WTC11 (cell line): ENCODE results near the gene SDC1. TPM values are rescaled to one million over a fixed set of nuclear protein-coding genes. Genes with fewer than 3 reads are reported as not detected.

Source experiments
- ATAC-seq: fragments of 200-7000 bp; cut with Tn5 transposase; 2 replicates; pipeline ENCODE4 v1.10.0; 2021; ENCODE audit warnings: mild to moderate bottlenecking, moderate library complexity
- CTCF ChIA-PET: fragments of 300-600 bp; sonication (Branson Sonifier 250); formaldehyde crosslinking; loops from one replicate; lab custom pipeline; 2021; ENCODE audit warnings: antibody characterized with exemption; lab: Charles Lee
- POLR2A ChIA-PET: fragments of 350-600 bp; sonication (Branson Sonifier 250); formaldehyde crosslinking; loops from one replicate; lab custom pipeline; 2021; ENCODE audit warnings: antibody characterized with exemption; lab: Charles Lee
- DNase-seq: peaks from one replicate; pipeline ENCODE4 v3.0.0; 2021; ENCODE audit warnings: low spot score
- H3K27ac Mint-ChIP-seq: 2 replicates; pipeline ENCODE4 v1.8.0; 2021; ENCODE audit warnings: mixed read lengths
- H3K27me3 Mint-ChIP-seq: 2 replicates; pipeline ENCODE4 v1.8.0; 2021; ENCODE audit warnings: low read depth, mild to moderate bottlenecking, moderate library complexity, mixed read lengths
- H3K36me3 Mint-ChIP-seq: 2 replicates; pipeline ENCODE4 v1.8.0; 2021; ENCODE audit warnings: mixed read lengths
- H3K4me1 Mint-ChIP-seq: 2 replicates; pipeline ENCODE4 v1.8.0; 2022; ENCODE audit warnings: mixed read lengths
- H3K4me3 Mint-ChIP-seq: 2 replicates; pipeline ENCODE4 v1.8.0; 2021; ENCODE audit warnings: mild to moderate bottlenecking, moderate library complexity, mixed read lengths
- H3K9me3 Mint-ChIP-seq: 2 replicates; pipeline ENCODE4 v1.8.0; 2021; ENCODE audit warnings: mixed read lengths
- CREB1 ChIP-seq: sonication (generic); formaldehyde crosslinking; IDR thresholded peaks from 2 replicates; pipeline ENCODE4 v1.8.0; 2023; ENCODE audit warnings: mild to moderate bottlenecking, missing genetic modification reagents
- CREM ChIP-seq: sonication (generic); formaldehyde crosslinking; IDR thresholded peaks from 2 replicates; pipeline ENCODE4 v1.8.1; 2022; ENCODE audit warnings: mild to moderate bottlenecking, missing genetic modification reagents, moderate library complexity
- FOXK1 ChIP-seq: sonication (generic); formaldehyde crosslinking; IDR thresholded peaks from 2 replicates; pipeline ENCODE4 v1.8.0; 2022; ENCODE audit warnings: mild to moderate bottlenecking, moderate library complexity, missing genetic modification reagents
- GTF2I ChIP-seq: fragments of 250-450 bp; sonication (Bioruptor Pico); conservative IDR thresholded peaks from 2 replicates; pipeline ENCODE4 v1.4.0; 2021; ENCODE audit warnings: mild to moderate bottlenecking
- IRF2 ChIP-seq: sonication (generic); formaldehyde crosslinking; IDR thresholded peaks from 2 replicates; pipeline ENCODE4 v1.8.0; 2022; ENCODE audit warnings: low read depth, missing genetic modification reagents, borderline replicate concordance
- MXD4 ChIP-seq: fragments of 250-450 bp; sonication (Bioruptor Pico); IDR thresholded peaks from 2 replicates; pipeline ENCODE4 v1.8.0; 2021; ENCODE audit warnings: mild to moderate bottlenecking, moderate library complexity, borderline replicate concordance
- NR3C1 ChIP-seq: sonication (generic); formaldehyde crosslinking; conservative IDR thresholded peaks from 2 replicates; pipeline ENCODE4 v1.8.1; 2023; ENCODE audit warnings: low read depth, mild to moderate bottlenecking, missing genetic modification reagents
- PRRX2 ChIP-seq: fragments of 250-450 bp; sonication (Bioruptor Pico); IDR thresholded peaks from 2 replicates; pipeline ENCODE4 v1.8.0; 2021; ENCODE audit warnings: mild to moderate bottlenecking
- SMAD3 ChIP-seq: sonication (generic); formaldehyde crosslinking; IDR thresholded peaks from 2 replicates; pipeline ENCODE4 v1.8.0; 2022; ENCODE audit warnings: missing genetic modification reagents, mild to moderate bottlenecking, borderline replicate concordance
- ZNF138 ChIP-seq: sonication (generic); formaldehyde crosslinking; conservative IDR thresholded peaks from 2 replicates; pipeline ENCODE4 v1.8.1; 2022; ENCODE audit warnings: mild to moderate bottlenecking, moderate library complexity, missing genetic modification reagents
- ZNF219 ChIP-seq: sonication (generic); formaldehyde crosslinking; IDR thresholded peaks from 2 replicates; pipeline ENCODE4 v1.8.0; 2023; ENCODE audit warnings: missing genetic modification reagents, mild to moderate bottlenecking, borderline replicate concordance
- ZNF396 ChIP-seq: fragments of 250-450 bp; sonication (Bioruptor Pico); IDR thresholded peaks from 2 replicates; pipeline ENCODE4 v1.8.0; 2021; ENCODE audit warnings: mild to moderate bottlenecking, moderate library complexity, borderline replicate concordance
- total RNA-seq: library from RNA; stranded (reverse); gene quantifications from 3 replicates; pipeline ENCODE4 v1.2.3, GENCODE V29; 2021
- TF ChIP-seq, protein P1 (sequence below): sonication (generic); formaldehyde crosslinking; IDR thresholded peaks from 2 replicates; pipeline ENCODE4 v1.8.0; 2022; ENCODE audit warnings: mild to moderate bottlenecking, missing genetic modification reagents
- TF ChIP-seq, protein P2 (sequence below): fragments of 250-450 bp; sonication (Bioruptor Pico); IDR thresholded peaks from 2 replicates; pipeline ENCODE4 v1.8.0; 2021; ENCODE audit warnings: mild to moderate bottlenecking
- TF ChIP-seq, protein P3 (sequence below): fragments of 250-450 bp; sonication (Bioruptor Pico); IDR thresholded peaks from 2 replicates; pipeline ENCODE4 v1.9.0; 2021; ENCODE audit warnings: mild to moderate bottlenecking, borderline replicate concordance
- TF ChIP-seq, protein P4 (sequence below): fragments of 200-600 bp; IDR thresholded peaks from 2 replicates; pipeline ENCODE4 v1.8.0; 2022; ENCODE audit warnings: antibody characterized with exemption
- TF ChIP-seq, protein P5 (sequence below): sonication (generic); formaldehyde crosslinking; IDR thresholded peaks from 2 replicates; pipeline ENCODE4 v1.8.1; 2023; ENCODE audit warnings: mild to moderate bottlenecking, missing genetic modification reagents, moderate library complexity

Gene SDC1
- total RNA-seq, 1 experiment from 2014 or later, result 52.6 TPM

DNA sequence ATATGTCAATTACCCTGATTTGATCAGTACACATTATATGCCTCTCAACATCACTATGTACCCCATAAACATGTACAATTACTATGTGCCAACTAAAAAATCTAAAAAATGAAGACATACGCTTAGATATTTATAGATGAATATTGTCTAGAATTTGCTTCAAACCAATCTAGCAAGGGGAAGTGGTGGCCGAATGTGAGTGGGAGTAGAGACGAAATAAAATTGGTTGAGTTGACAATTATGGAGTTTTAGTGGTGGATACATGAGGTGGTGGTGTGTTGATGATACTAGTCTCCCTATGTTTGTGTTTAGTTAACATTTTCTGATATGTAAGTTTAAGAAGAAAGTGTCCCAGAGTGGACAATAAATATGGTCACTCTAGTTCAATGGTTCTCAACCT is 49.0 kb downstream of the SDC1 start:
- TF ChIP-seq CREM (CRISPR knock-in tag) (no peak), ZNF219 (CRISPR knock-in tag) (no peak), GTF2I (CRISPR knock-in tag) (no peak), IRF2 (CRISPR knock-in tag) (no peak), CREB1 (CRISPR knock-in tag) (no peak), FOXK1 (CRISPR knock-in tag) (no peak), ZNF138 (CRISPR knock-in tag) (no peak), SMAD3 (CRISPR knock-in tag) (no peak), PRRX2 (no peak), ZNF396 (CRISPR knock-in tag) (no peak), MXD4 (CRISPR knock-in tag) (no peak)
- TF ChIP-seq, protein P1, sequence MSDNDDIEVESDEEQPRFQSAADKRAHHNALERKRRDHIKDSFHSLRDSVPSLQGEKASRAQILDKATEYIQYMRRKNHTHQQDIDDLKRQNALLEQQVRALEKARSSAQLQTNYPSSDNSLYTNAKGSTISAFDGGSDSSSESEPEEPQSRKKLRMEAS (CRISPR knock-in tag), result no peak
- TF ChIP-seq, protein P2, sequence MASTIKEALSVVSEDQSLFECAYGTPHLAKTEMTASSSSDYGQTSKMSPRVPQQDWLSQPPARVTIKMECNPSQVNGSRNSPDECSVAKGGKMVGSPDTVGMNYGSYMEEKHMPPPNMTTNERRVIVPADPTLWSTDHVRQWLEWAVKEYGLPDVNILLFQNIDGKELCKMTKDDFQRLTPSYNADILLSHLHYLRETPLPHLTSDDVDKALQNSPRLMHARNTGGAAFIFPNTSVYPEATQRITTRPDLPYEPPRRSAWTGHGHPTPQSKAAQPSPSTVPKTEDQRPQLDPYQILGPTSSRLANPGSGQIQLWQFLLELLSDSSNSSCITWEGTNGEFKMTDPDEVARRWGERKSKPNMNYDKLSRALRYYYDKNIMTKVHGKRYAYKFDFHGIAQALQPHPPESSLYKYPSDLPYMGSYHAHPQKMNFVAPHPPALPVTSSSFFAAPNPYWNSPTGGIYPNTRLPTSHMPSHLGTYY (CRISPR knock-in tag), result no peak
- TF ChIP-seq, protein P3, sequence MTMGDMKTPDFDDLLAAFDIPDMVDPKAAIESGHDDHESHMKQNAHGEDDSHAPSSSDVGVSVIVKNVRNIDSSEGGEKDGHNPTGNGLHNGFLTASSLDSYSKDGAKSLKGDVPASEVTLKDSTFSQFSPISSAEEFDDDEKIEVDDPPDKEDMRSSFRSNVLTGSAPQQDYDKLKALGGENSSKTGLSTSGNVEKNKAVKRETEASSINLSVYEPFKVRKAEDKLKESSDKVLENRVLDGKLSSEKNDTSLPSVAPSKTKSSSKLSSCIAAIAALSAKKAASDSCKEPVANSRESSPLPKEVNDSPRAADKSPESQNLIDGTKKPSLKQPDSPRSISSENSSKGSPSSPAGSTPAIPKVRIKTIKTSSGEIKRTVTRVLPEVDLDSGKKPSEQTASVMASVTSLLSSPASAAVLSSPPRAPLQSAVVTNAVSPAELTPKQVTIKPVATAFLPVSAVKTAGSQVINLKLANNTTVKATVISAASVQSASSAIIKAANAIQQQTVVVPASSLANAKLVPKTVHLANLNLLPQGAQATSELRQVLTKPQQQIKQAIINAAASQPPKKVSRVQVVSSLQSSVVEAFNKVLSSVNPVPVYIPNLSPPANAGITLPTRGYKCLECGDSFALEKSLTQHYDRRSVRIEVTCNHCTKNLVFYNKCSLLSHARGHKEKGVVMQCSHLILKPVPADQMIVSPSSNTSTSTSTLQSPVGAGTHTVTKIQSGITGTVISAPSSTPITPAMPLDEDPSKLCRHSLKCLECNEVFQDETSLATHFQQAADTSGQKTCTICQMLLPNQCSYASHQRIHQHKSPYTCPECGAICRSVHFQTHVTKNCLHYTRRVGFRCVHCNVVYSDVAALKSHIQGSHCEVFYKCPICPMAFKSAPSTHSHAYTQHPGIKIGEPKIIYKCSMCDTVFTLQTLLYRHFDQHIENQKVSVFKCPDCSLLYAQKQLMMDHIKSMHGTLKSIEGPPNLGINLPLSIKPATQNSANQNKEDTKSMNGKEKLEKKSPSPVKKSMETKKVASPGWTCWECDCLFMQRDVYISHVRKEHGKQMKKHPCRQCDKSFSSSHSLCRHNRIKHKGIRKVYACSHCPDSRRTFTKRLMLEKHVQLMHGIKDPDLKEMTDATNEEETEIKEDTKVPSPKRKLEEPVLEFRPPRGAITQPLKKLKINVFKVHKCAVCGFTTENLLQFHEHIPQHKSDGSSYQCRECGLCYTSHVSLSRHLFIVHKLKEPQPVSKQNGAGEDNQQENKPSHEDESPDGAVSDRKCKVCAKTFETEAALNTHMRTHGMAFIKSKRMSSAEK (CRISPR knock-in tag), result no peak
- TF ChIP-seq, protein P4, sequence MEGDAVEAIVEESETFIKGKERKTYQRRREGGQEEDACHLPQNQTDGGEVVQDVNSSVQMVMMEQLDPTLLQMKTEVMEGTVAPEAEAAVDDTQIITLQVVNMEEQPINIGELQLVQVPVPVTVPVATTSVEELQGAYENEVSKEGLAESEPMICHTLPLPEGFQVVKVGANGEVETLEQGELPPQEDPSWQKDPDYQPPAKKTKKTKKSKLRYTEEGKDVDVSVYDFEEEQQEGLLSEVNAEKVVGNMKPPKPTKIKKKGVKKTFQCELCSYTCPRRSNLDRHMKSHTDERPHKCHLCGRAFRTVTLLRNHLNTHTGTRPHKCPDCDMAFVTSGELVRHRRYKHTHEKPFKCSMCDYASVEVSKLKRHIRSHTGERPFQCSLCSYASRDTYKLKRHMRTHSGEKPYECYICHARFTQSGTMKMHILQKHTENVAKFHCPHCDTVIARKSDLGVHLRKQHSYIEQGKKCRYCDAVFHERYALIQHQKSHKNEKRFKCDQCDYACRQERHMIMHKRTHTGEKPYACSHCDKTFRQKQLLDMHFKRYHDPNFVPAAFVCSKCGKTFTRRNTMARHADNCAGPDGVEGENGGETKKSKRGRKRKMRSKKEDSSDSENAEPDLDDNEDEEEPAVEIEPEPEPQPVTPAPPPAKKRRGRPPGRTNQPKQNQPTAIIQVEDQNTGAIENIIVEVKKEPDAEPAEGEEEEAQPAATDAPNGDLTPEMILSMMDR, result no peak
- TF ChIP-seq, all 79 proteins: peak for 0
- POLR2A ChIA-PET, result no interaction called here
- DNase-seq, result no peak
- H3K4me3 Mint-ChIP-seq, result no peak overlapping the region
- CTCF ChIA-PET, result no interaction called here
- no peak for ATAC-seq
- no peaks in the 10 kb centered on the region for H3K36me3 Mint-ChIP-seq
- H3K9me3 Mint-ChIP-seq, result no peaks in the 10 kb centered on the region
- no peaks in the 10 kb centered on the region for H3K27me3 Mint-ChIP-seq
- no peaks in the 10 kb centered on the region for H3K4me1 Mint-ChIP-seq
- H3K27ac Mint-ChIP-seq, result no peak overlapping the region

DNA sequence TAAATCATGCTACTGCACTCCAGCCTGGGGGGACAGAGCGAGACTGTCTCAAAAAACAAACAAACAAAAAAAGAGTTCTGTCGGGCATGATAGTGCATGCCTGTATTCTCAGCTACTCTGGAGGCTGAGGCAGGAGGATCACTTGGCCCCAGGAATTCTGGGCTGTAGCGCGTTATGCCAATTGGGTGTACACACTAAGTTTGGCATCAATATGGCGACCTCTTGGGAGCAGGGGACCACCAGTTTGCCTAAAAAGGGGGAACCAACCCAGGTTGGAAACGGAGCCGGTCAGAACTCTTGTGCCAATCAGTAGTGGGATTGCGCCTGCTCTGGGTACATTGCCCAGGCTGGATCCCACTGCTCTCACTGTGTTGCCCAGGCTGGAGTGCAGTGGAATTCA is 49.7 kb downstream of the SDC1 start:
- no peak for ATAC-seq
- POLR2A ChIA-PET, result no interaction called here
- H3K9me3 Mint-ChIP-seq, result no peaks in the 10 kb centered on the region
- CTCF ChIA-PET, result interaction anchor here (1.3 kb wide), 1 partner anchor 40 kb away, joined by 3 read pairs; no protein-coding TSS in a partner anchor
- H3K4me1 Mint-ChIP-seq, result no peaks in the 10 kb centered on the region; the same call in 1 of the 2 replicates
- no peaks in the 10 kb centered on the region for H3K27me3 Mint-ChIP-seq
- H3K36me3 Mint-ChIP-seq, result no peaks in the 10 kb centered on the region
- no peak overlapping the region for H3K27ac Mint-ChIP-seq
- no peak overlapping the region for H3K4me3 Mint-ChIP-seq
- DNase-seq, result no peak
- TF ChIP-seq NR3C1 (CRISPR knock-in tag), result no peak
- TF ChIP-seq, protein P5, sequence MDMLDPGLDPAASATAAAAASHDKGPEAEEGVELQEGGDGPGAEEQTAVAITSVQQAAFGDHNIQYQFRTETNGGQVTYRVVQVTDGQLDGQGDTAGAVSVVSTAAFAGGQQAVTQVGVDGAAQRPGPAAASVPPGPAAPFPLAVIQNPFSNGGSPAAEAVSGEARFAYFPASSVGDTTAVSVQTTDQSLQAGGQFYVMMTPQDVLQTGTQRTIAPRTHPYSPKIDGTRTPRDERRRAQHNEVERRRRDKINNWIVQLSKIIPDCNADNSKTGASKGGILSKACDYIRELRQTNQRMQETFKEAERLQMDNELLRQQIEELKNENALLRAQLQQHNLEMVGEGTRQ (CRISPR knock-in tag), result no peak
